GM19351 (cell line): Measurements from ENCODE around the gene IPCEF1.

Source experiments
- ATAC-seq: cut with Tn5 transposase; IDR thresholded peaks from one replicate; pipeline ENCODE4 v1.9.1; 2021; ENCODE audit warnings: mild to moderate bottlenecking, moderate library complexity; ENCODE audit not compliant: unreplicated experiment

IPCEF1 gene

GRCh38 chr6:154169193-154169847 lies 187.3 kb downstream of the IPCEF1 start:
- no peak for ATAC-seq

- no peak for ATAC-seq
Measured at GRCh38 chr6:154167126-154167525, 189.5 kb downstream of the IPCEF1 start.

- ATAC-seq = no peak
Measured at GRCh38 chr6:154166140-154166539, 190.5 kb downstream of the IPCEF1 start.

- ATAC-seq = no peak
Measured at GRCh38 chr6:154165478-154165877, 191.1 kb downstream of the IPCEF1 start.

GRCh38 chr6:154164397-154164796 lies 192.2 kb downstream of the IPCEF1 start:
- no peak for ATAC-seq

GRCh38 chr6:154161689-154162088 lies 194.9 kb downstream of the IPCEF1 start:
- ATAC-seq = peak; percentile 77

- no peak for ATAC-seq
Measured at GRCh38 chr6:154159126-154159525, 197.5 kb downstream of the IPCEF1 start.

- no peak for ATAC-seq
Measured at GRCh38 chr6:154157706-154158105, 198.9 kb downstream of the IPCEF1 start.

- ATAC-seq = peak; percentile 50
Measured at GRCh38 chr6:154157082-154157481, 199.5 kb downstream of the IPCEF1 start.

- peak; percentile 82 for ATAC-seq
Measured at GRCh38 chr6:154156135-154156896, 200.3 kb downstream of the IPCEF1 start.

GRCh38 chr6:154154389-154154967 lies 202.1 kb downstream of the IPCEF1 start:
- ATAC-seq = no peak

- ATAC-seq = no peak
Measured at GRCh38 chr6:154143753-154144152, 212.8 kb downstream of the IPCEF1 start.

- no peak for ATAC-seq
Measured at GRCh38 chr6:154140743-154141142, 215.9 kb downstream of the IPCEF1 start.

- no peak for ATAC-seq
Measured at GRCh38 chr6:154139892-154140291, 216.7 kb downstream of the IPCEF1 start.

GRCh38 chr6:154138793-154139192 lies 217.8 kb downstream of the IPCEF1 start:
- ATAC-seq = no peak

- ATAC-seq = no peak
Measured at GRCh38 chr6:154134471-154135147, 222.0 kb downstream of the IPCEF1 start.

- ATAC-seq = no peak
Measured at GRCh38 chr6:154127657-154128056, 228.9 kb downstream of the IPCEF1 start.

GRCh38 chr6:154125421-154125820 lies 231.2 kb downstream of the IPCEF1 start:
- no peak for ATAC-seq

GRCh38 chr6:154123155-154123956 lies 233.2 kb downstream of the IPCEF1 start:
- no peak for ATAC-seq

- ATAC-seq = no peak
Measured at GRCh38 chr6:154122195-154122925, 234.2 kb downstream of the IPCEF1 start.
